H1 (cell line): ENCODE data around the gene ESYT1. TPM values are rescaled to one million over a fixed set of nuclear protein-coding genes. Genes with fewer than 3 reads are reported as not detected.

Experiments used
- CTCF ChIA-PET: fragments of 300-600 bp; sonication (Branson Sonifier 250); formaldehyde crosslinking; loops from one replicate; lab custom pipeline; 2021; ENCODE audit not compliant: partially characterized antibody; lab: Charles Lee
- POLR2A ChIA-PET: fragments of 300-600 bp; sonication (Branson Sonifier 250); formaldehyde crosslinking; loops from one replicate; lab custom pipeline; 2021; ENCODE audit warnings: inconsistent platforms; ENCODE audit not compliant: partially characterized antibody; lab: Charles Lee
- DNase-seq, 2 experiments: peaks; one replicate each; pipeline versions ENCODE4 v3.0.0 to v3.0.0-alpha.2; 2010 to 2022; ENCODE audit warnings: low spot score in 2 of 2, low read depth in 1 of 2, mixed read lengths in 1 of 2
- FAIRE-seq: peaks from 2 replicates; lab custom pipeline; 2011; peaks lifted over from hg19 to GRCh38; lab: Jason Lieb, UNC
- H2AFZ ChIP-seq: 2 replicates; pipeline ENCODE4 v1.8.1; 2012; ENCODE audit warnings: low read length, inconsistent platforms
- H2AK5ac ChIP-seq: 2 replicates; pipeline ENCODE4 v1.6.1; 2013; ENCODE audit warnings: low read depth, low read length
- H2BK120ac ChIP-seq: replicated peaks from 2 replicates; pipeline ENCODE3; 2013; ENCODE audit warnings: low read depth, low read length, inconsistent platforms
- H2BK12ac ChIP-seq: 2 replicates; pipeline ENCODE4 v1.6.1; 2013; ENCODE audit warnings: low read depth, low read length
- H2BK15ac ChIP-seq: 2 replicates; pipeline ENCODE4 v1.6.1; 2013; ENCODE audit warnings: low read length
- H2BK20ac ChIP-seq: 2 replicates; pipeline ENCODE4 v1.6.1; 2013; ENCODE audit warnings: low read length
- H2BK5ac ChIP-seq: 2 replicates; pipeline ENCODE4 v1.6.1; 2013; ENCODE audit warnings: low read depth, low read length
- H3K14ac ChIP-seq: 2 replicates; pipeline ENCODE4 v1.6.1; 2013; ENCODE audit warnings: inconsistent platforms; ENCODE audit not compliant: insufficient read length
- H3K18ac ChIP-seq: 2 replicates; pipeline ENCODE4 v1.6.1; 2013; ENCODE audit warnings: low read length; ENCODE audit errors: extremely low read depth
- H3K23ac ChIP-seq: 2 replicates; pipeline ENCODE4 v1.6.1; 2013; ENCODE audit warnings: inconsistent platforms; ENCODE audit not compliant: insufficient read length
- H3K23me2 ChIP-seq: 2 replicates; pipeline ENCODE4 v1.6.1; 2013; ENCODE audit warnings: low read depth, low read length
- H3K27ac ChIP-seq: 2 replicates; pipeline ENCODE4 v1.6.1; 2011; ENCODE audit warnings: low read depth, low read length, inconsistent platforms
- H3K27me3 ChIP-seq, 4 experiments: replicated peaks in 1 of 4; 1 replicate in 1 of 4; 2 replicates in 3 of 4; pipeline versions ENCODE4 v1.6.1 to v1.8.1; 2011 to 2013; ENCODE audit warnings: low read length in 3 of 4, mild to moderate bottlenecking in 3 of 4, inconsistent platforms in 2 of 4, mixed read lengths in 2 of 4, moderate library complexity in 1 of 4; ENCODE audit not compliant: control insufficient read depth in 3 of 4, insufficient read depth in 3 of 4; ENCODE audit errors: extremely low read depth in 1 of 4
- H3K36me3 ChIP-seq, 4 experiments: 2 replicates each; pipeline versions ENCODE4 v1.6.1 to v1.8.1; 2011 to 2013; ENCODE audit warnings: mild to moderate bottlenecking in 4 of 4, low read length in 3 of 4, moderate library complexity in 2 of 4, control low read depth in 1 of 4, inconsistent platforms in 1 of 4; ENCODE audit not compliant: insufficient read depth in 4 of 4, control insufficient read depth in 2 of 4
- H3K4ac ChIP-seq: replicated peaks from 2 replicates; pipeline ENCODE3; 2013; ENCODE audit warnings: low read length, low read depth, mixed read lengths, inconsistent platforms; ENCODE audit not compliant: insufficient read length
- H3K4me1 ChIP-seq, 4 experiments: replicated peaks in 1 of 4; 1 replicate in 1 of 4; 2 replicates in 3 of 4; pipeline versions ENCODE4 v1.6.1 to v1.8.1; 2011 to 2013; ENCODE audit warnings: low read length in 3 of 4, inconsistent platforms in 2 of 4, mixed read lengths in 1 of 4; ENCODE audit not compliant: insufficient read depth in 4 of 4, control insufficient read depth in 3 of 4
- H3K4me2 ChIP-seq, 2 experiments: 2 replicates each; pipeline versions ENCODE4 v1.6.1 to v1.8.1; 2011 to 2013; ENCODE audit warnings: low read depth in 2 of 2, low read length in 2 of 2, control low read depth in 1 of 2, inconsistent platforms in 1 of 2, mild to moderate bottlenecking in 1 of 2; ENCODE audit not compliant: insufficient read depth in 1 of 2
- H3K4me3 ChIP-seq, 4 experiments: fragments of 200-600, 300-600 bp in 1 of 4; sonication (generic), shearing (Covaris generic), sonication (Bioruptor Twin) in 1 of 4; 2 replicates each; pipeline versions ENCODE4 v1.5.1 to v1.8.1; 2011 to 2016; ENCODE audit warnings: low read length in 4 of 4, low read depth in 3 of 4, control low read depth in 2 of 4, inconsistent platforms in 2 of 4, mild to moderate bottlenecking in 2 of 4, mixed read lengths in 1 of 4, moderate library complexity in 1 of 4; ENCODE audit not compliant: insufficient read depth in 2 of 4; ENCODE audit errors: extremely low read depth in 1 of 4
- H3K56ac ChIP-seq: replicated peaks from 2 replicates; pipeline ENCODE3; 2013; ENCODE audit warnings: low read depth, mild to moderate bottlenecking, mixed read lengths, low read length, inconsistent platforms; ENCODE audit not compliant: insufficient read length
- H3K79me1 ChIP-seq: 2 replicates; pipeline ENCODE4 v1.6.1; 2013; ENCODE audit warnings: low read depth, low read length, control low read depth
- H3K79me2 ChIP-seq, 2 experiments: 2 replicates each; pipeline versions ENCODE4 v1.6.1 to v1.8.1; 2012 to 2013; ENCODE audit warnings: low read length in 2 of 2, mild to moderate bottlenecking in 2 of 2, inconsistent platforms in 1 of 2; ENCODE audit not compliant: insufficient read depth in 2 of 2, control insufficient read depth in 1 of 2
- H3K9ac ChIP-seq, 4 experiments: replicated peaks in 1 of 4; 1 replicate in 1 of 4; 2 replicates in 3 of 4; pipeline versions ENCODE4 v1.6.1 to v1.8.1; 2011 to 2013; ENCODE audit warnings: low read depth in 3 of 4, low read length in 3 of 4, control low read depth in 2 of 4, mild to moderate bottlenecking in 2 of 4, moderate library complexity in 2 of 4, inconsistent platforms in 1 of 4; ENCODE audit errors: extremely low read depth in 1 of 4
- H3K9me3 ChIP-seq, 2 experiments: 2 replicates each; pipeline versions ENCODE4 v1.6.1 to v1.8.1; 2012 to 2013; ENCODE audit warnings: mild to moderate bottlenecking in 2 of 2, moderate library complexity in 2 of 2, control low read depth in 1 of 2, inconsistent platforms in 1 of 2, low read depth in 1 of 2, low read length in 1 of 2, mixed read lengths in 1 of 2; ENCODE audit not compliant: insufficient read depth in 2 of 2
- H4K20me1 ChIP-seq, 2 experiments: replicated peaks in 1 of 2; 2 replicates each; pipeline versions ENCODE3 to v1.8.1; 2011 to 2013; ENCODE audit warnings: inconsistent platforms in 2 of 2, low read length in 2 of 2, mild to moderate bottlenecking in 1 of 2; ENCODE audit not compliant: insufficient read depth in 2 of 2, control insufficient read depth in 1 of 2
- H4K5ac ChIP-seq: 2 replicates; pipeline ENCODE4 v1.6.1; 2013; ENCODE audit warnings: low read length, low read depth, mixed read lengths, inconsistent platforms; ENCODE audit not compliant: insufficient read length
- H4K8ac ChIP-seq: 2 replicates; pipeline ENCODE4 v1.8.0; 2013; ENCODE audit warnings: mild to moderate bottlenecking, moderate library complexity, low read length, inconsistent platforms; ENCODE audit not compliant: insufficient read depth; ENCODE audit errors: extremely low read depth
- H4K91ac ChIP-seq: replicated peaks from 2 replicates; pipeline ENCODE3; 2013; ENCODE audit warnings: low read length, mixed read lengths, inconsistent platforms; ENCODE audit not compliant: insufficient read length
- ASH2L ChIP-seq: fragments of 200-600, 300-600 bp; sonication (generic); IDR thresholded peaks from one replicate; pipeline ENCODE4 v1.7.1; 2017; ENCODE audit warnings: low read length
- CBX8 ChIP-seq: fragments of 300-800, 300-1000 bp; sonication (generic); IDR thresholded peaks from 2 replicates; pipeline ENCODE4 v1.7.1; 2016; ENCODE audit warnings: low read depth, low read length, borderline replicate concordance
- CHD1 ChIP-seq: IDR thresholded peaks from 2 replicates; pipeline ENCODE4 v1.6.1; 2012; ENCODE audit warnings: low read depth, low read length, improper control_type of control experiment
- GABPA ChIP-seq: IDR thresholded peaks from 2 replicates; pipeline ENCODE4 v1.6.1; 2011; ENCODE audit warnings: mild to moderate bottlenecking, low read length, moderate library complexity, borderline replicate concordance; ENCODE audit not compliant: insufficient read depth
- GTF2F1 ChIP-seq: IDR thresholded peaks from 2 replicates; pipeline ENCODE4 v1.6.1; 2012; ENCODE audit warnings: low read depth, low read length, improper control_type of control experiment, borderline replicate concordance
- JUN ChIP-seq: IDR thresholded peaks from 2 replicates; pipeline ENCODE4 v1.6.1; 2011; ENCODE audit warnings: low read depth, mild to moderate bottlenecking, improper control_type of control experiment, low read length
- KDM4A ChIP-seq: IDR thresholded peaks from one replicate; pipeline ENCODE4 v1.7.1; 2012; ENCODE audit warnings: low read depth, mild to moderate bottlenecking, moderate library complexity, low read length, inconsistent platforms; ENCODE audit not compliant: severe bottlenecking
- SUZ12 ChIP-seq: fragments of 200-600 bp; sonication (generic); IDR thresholded peaks from 2 replicates; pipeline ENCODE4 v1.6.1; 2012; ENCODE audit warnings: mild to moderate bottlenecking, inconsistent platforms, low read length, moderate library complexity, mixed read lengths
- WGBS, 2 experiments: shearing (Covaris generic) in 1 of 2; methylation state at CpG; one replicate each; pipeline versions ENCODE4 v1.1.6 to v1.1.7; 2013 to 2015; ENCODE audit warnings: low lambda C conversion rate in 2 of 2, mixed read lengths in 2 of 2, inconsistent platforms in 1 of 2, low coverage in 1 of 2, missing lambda C conversion rate in 1 of 2; ENCODE audit not compliant: insufficient replicate concordance in 2 of 2, insufficient coverage in 1 of 2, insufficient read length in 1 of 2; ENCODE audit errors: extremely low coverage in 1 of 2, missing lambda C conversion rate in 1 of 2; 5-methylcytosine and 5-hydroxymethylcytosine counted together
- polyA plus RNA-seq, 7 experiments: library from polyadenylated mRNA; depleted of rRNA in 3 of 7; stranded (reverse) in 5 of 7; unstranded in 2 of 7; fragments of >200 nt in 5 of 7; fragments of 200-250 nt in 2 of 7; gene quantifications; 1 replicate in 5 of 7; 2 replicates in 1 of 7; 4 replicates in 1 of 7; pipeline versions ENCODE4 v1.2.1 to v1.2.3, GENCODE V29; 2011 to 2013; ENCODE audit warnings: missing spikeins in 2 of 7, mixed read lengths in 2 of 7
- total RNA-seq: library from RNA; stranded (reverse); fragmentation: NEBNext Ultra II Directional; extraction: Animal tissue kit (Norgen Biotek cat#: 25700); gene quantifications from 2 replicates; pipeline ENCODE4 v1.2.1, GENCODE V29; 2021
- TF ChIP-seq, protein P1 (sequence below): IDR thresholded peaks from 2 replicates; pipeline ENCODE4 v1.6.1; 2012; ENCODE audit warnings: inconsistent platforms
- TF ChIP-seq, protein P2 (sequence below): IDR thresholded peaks from 2 replicates; pipeline ENCODE4 v1.6.1; 2011; ENCODE audit warnings: low read depth, mild to moderate bottlenecking, low read length; ENCODE audit not compliant: insufficient read depth

Gene ESYT1
- total and polyA plus RNA-seq, 2 of the 8 experiments (the other 6 are each of a cell fraction or from before 2014, with no cell fraction given) = 86.9 to 165 TPM

DNA sequence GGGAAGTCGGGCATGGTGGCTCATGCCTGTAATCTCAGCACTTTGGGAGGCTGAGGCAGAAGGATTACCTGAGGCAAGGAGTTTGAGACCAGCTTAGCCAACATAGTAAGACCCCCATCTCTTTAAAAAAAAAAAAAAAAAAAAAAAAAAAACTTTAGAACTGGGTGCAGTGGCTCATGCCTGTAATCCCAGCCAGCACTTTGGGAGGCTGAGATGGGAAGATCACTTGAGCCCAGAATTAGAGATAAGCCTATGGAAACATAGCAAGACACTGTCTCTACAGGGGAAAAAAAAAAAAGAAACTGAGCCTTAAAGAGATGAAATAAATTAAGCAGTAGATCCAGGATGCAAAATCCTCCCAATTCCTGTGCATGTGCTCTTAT is 25.4 kb upstream of the ESYT1 start:
- Histone ChIP-seq H3K27me3 (no peaks in the 10 kb centered on the region), H3K27ac (no peak overlapping the region), H3K36me3 (peaks cover 22 to 56% (median 43%) of the 10 kb centered on the region in 4 experiments), H3K9me3 (no peaks in the 10 kb centered on the region), H4K20me1 (peaks cover 4 to 5% of the 10 kb centered on the region in 2 experiments), H2AFZ (no peak overlapping the region), H2BK120ac (no peak overlapping the region), H3K23me2 (peaks cover 8% of the 10 kb centered on the region), H3K4me1 (peaks cover 0 to 9% (median 3%) of the 10 kb centered on the region in 4 experiments; a peak in 5 of 7 replicates), H2BK15ac (no peak overlapping the region), H4K91ac (no peak overlapping the region), H3K23ac (no peak overlapping the region), H2BK20ac (no peak overlapping the region), H2BK12ac (no peak overlapping the region), H3K9ac (no peak overlapping the region)
- no peak for FAIRE-seq
- no peak for DNase-seq
- CTCF ChIA-PET = interaction anchor here (1.1 to 7.2 kb wide), 8 partner anchors 8 to 107 kb away, joined by 3 to 34 read pairs (median 6); partner anchors contain the start of genes ERBB3, SMARCC2 and ZC3H10
- TF ChIP-seq JUN (no peak), GTF2F1 (no peak), SUZ12 (no peak), ASH2L (no peak), KDM4A (no peak), CBX8 (no peak), GABPA (no peak), CHD1 (no peak)
- TF ChIP-seq, protein P1, sequence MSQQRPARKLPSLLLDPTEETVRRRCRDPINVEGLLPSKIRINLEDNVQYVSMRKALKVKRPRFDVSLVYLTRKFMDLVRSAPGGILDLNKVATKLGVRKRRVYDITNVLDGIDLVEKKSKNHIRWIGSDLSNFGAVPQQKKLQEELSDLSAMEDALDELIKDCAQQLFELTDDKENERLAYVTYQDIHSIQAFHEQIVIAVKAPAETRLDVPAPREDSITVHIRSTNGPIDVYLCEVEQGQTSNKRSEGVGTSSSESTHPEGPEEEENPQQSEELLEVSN = no peak
- TF ChIP-seq, protein P2, sequence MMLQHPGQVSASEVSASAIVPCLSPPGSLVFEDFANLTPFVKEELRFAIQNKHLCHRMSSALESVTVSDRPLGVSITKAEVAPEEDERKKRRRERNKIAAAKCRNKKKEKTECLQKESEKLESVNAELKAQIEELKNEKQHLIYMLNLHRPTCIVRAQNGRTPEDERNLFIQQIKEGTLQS = no peak
- TF ChIP-seq, all 59 proteins: peak for 0
- Histone ChIP-seq H3K79me2 (peaks cover 21 to 31% of the 10 kb centered on the region in 2 experiments), H3K56ac (no peak overlapping the region), H2AK5ac (no peak overlapping the region), H3K14ac (no peak overlapping the region), H2BK5ac (no peak overlapping the region), H3K4me3 (no peak overlapping the region), H3K4me2 (no peak overlapping the region; a peak in 1 of 4 replicates), H3K18ac (no peak overlapping the region), H3K4ac (no peak overlapping the region), H4K8ac (no peak overlapping the region), H3K79me1 (0 out of 2 replicates have a peak, but pooled peaks cover 2% of the 10 kb centered on the region), H4K5ac (no peak overlapping the region)
- POLR2A ChIA-PET = interaction anchor here (0.6 to 11.1 kb wide), 7 partner anchors 10 to 87 kb away, joined by 4 to 267 read pairs (median 35); partner anchors contain the start of genes ERBB3, MYL6, RPL41 and SMARCC2
- WGBS, 2 experiments = 85% methylated on average over 1 of the region's 1 CpG; no CpG with 5 or more reads in 1 of the 2 experiments
